Measurements from ENCODE around the gene MERTK.
"Not testable (repeated sequence)": the region's sequence is repeated elsewhere in the genome, so short reads cannot be mapped to it uniquely, and the experiment has no call there.

MERTK gene

DNA sequence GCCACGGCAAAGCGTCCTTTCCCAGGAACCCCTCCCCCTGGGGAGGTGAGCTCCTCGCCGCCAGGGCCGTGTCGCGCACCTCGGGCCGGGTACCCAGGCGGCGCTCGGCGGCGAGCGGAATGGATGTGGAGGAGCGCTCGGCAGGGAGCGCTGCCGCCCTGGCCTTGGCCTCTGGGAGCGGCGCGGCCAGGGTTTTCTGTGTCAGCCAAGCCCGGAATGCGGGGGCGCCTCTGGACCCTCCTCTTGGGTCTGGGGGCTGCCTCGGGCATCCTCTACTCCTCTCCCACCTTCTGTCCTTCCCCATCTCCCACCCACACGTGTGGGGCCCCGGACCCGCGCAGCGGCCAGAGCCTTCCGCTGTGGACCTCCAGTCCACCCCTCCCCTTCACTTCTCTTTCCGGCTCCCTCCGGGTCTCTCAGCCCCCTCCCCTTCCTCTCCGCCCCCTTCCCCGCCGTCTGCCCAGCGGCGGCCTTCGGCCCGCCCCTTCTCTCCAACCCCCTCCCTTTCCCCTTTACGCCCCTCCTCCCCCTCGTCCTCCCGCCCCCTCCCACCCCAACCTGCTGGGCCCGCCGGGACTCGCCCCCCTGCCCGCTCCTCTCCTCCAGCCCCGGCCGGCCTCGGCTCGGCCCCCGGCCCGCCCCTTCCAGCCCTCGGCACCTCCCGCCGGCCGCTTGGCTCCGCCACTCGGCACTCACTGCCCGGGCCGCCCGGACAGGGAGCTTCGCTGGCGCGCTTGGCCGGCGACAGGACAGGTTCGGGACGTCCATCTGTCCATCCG is at the start of gene MERTK:
Gene MERTK (plus strand): TSS at position 684 of the 779 bp plus-strand sequence. CDS start 129 bp downstream, outside the sequence.
- peak; percentile 41 for DNase-seq

DNA sequence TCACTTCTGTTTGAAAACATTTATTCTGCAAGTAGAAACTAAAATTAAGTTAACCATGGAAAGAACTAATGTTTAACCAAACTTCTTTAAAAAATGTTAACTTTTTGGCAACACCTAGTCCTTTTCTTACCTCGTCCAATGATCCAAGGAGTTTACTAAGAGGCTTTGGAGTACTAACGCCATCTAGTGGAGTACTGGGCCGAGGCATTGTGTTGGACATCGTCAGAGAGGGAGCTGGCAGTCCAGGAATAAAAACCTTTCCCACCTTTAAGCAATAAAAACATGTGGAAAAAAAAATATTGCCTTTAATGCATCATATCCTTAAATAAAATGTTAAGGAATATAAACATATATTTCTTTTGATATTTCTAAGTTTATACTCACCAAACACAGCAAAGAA is 47.8 kb upstream of the MERTK start:
- DNase-seq = not testable (repeated sequence)

DNA sequence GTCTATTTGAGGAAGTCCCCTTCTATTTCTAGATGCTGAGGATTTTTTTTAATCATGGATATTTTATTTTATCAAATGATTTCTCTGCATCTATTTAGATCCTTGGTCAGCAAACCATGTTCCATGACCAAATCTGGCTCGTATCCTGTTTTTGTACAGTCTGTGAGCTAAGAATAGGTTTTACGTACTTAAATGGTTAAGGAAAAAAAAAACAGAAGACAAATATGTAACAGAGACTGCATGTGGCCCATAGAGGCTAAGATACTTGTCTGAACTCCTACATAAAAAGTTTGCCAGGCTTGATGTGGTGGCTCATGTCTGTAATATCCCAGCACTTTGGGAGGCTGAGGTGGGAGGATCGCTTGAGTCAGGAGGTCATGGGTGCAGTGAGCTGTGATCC is 45.9 kb upstream of the MERTK start:
- not testable (repeated sequence) for DNase-seq

DNA sequence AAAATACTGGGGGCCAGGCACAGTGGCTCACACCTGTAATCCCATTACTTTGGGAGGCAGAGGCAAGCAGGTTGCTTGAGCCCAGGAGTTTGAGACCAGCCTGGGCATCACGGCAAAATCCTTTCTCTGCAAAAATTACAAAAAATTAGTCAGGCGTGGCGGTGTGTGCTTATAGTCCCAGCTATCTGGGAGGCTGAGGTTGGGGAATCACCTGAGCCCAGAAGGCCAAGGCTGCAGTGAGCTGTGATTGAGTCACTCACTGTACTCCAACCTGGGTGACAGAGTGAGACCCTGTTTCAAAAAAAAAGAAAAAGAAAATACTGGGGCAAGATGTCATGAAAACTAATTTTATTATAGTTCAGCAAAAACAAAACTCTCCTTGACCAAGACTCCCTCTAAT is 38.4 kb upstream of the MERTK start:
- not testable (repeated sequence) for DNase-seq

DNA sequence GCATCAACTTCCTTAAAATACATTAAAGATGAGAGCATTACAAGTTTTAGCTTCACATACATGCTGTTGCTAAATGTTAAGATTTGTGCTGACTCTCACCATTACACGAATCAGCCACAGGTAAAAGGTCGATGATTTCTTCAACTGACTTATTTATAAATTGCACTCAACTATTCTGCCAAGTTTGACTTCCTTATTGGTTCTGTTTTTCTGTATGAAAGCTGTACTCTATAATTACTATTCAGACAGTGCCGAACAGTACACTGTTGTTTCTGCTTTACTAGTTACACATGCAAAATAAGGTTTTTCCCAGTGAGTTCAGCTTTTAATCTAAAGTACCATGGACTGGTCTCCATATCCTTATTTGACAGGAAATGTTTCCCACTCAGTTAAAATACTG is 33.3 kb upstream of the MERTK start:
- DNase-seq = not testable (repeated sequence)

DNA sequence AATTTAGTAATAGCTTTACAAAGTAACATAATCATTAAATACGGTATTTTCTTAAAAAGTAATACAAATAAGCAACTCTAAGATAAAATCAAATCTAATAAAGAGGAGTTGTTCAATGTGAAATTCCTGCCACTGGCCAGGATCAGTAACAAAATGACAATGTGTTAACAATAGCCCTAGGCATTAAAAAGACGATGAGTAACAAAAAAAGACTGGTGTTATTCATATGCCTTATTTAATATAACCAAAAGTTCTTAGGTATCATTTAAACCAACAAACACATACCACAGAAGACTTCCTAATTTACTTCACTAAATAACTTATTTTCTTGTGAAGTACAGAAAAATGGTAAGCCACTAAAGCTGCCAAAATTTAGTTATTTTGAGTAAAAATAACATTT is 25.6 kb upstream of the MERTK start:
- not testable (repeated sequence) for DNase-seq

DNA sequence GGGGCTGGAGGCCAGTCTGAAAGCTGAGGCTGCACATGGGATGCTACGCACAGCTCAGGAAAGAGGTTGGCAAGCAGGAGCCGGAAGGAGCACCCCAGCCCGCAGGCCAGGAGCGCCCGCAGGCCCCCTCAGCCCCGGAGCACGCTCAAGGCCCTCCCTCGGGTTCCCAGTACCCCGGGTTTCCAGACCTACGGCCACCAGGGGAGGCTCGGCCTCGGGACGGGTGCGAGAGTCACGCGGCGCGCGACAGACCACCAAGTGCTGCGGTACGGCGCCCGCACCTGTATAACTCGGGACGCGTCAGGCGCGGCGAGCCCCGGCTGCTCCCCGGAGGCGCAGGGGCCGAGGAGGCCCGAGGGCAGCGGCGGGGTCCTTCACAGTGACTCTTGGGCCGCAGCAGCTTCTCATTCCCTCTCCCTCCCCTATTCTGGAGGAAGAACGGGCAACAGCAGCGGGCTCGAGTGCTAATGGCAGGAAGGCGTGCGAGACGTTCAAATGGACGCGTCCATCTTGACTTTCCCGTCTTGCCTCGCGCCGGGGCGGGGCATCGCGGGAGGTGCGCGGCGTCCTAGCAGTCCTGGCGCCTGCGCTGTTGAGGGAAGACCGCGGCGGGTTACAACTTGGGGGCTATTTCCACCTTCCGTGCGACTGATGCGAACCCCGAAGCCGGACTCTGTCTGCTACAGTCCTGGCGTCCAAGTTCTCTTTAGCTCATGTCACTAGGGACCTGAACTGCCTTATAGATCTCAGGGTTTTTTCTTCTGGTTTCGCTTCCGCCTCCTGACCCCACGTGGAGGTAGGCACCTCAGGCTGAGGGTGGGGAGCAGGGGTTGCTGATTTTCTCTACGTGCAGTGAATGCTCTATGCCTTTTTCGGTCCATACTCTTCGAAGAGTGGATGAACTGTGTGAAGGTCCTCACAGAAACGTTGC is 14.5 kb upstream of the MERTK start, which contains the start of gene ANAPC1:
Gene ANAPC1 (minus strand): TSS at position 533 of the 931 bp plus-strand sequence. CDS start 3,368 bp downstream, outside the sequence.
- DNase-seq = peak; percentile 62

DNA sequence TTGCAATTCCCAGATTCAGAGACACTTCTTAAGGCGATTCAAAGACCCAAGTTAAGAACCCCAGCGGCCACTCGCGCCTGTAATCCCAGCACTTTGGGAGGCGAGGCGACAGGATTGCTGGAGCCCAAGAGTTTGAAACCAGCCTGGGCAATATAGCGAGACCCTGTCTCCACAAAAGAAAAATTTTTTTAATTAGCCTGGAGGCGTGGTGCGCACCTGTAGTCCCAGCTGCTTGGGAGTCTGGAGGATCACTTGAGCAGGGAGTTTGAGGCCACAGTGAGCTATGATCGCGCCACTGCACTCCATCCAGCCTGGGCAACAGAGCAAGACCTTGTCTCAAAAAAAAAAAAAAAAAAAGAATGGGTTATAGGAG is 13.8 kb upstream of the MERTK start:
- no peak for DNase-seq

DNA sequence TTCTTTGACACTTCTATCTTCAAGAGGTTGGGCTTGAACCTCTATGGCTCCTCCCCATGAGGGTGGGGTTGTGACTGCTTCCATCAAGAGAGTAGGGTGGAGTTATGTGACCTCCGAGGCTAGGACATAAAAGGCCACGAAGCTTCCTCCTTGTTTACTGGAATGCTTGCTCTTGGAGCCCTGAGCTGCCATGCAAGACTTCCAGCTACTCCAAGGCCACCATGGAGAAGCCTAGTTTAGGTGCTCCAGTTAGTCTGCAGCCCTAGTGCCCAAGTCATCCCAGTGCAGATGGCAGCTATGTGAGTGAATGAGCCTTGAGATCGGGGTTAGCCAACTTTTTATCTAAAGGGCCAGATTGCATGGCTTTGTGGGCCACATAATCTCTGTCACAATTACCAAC is 2.4 kb upstream of the MERTK start:
- no peak for DNase-seq

DNA sequence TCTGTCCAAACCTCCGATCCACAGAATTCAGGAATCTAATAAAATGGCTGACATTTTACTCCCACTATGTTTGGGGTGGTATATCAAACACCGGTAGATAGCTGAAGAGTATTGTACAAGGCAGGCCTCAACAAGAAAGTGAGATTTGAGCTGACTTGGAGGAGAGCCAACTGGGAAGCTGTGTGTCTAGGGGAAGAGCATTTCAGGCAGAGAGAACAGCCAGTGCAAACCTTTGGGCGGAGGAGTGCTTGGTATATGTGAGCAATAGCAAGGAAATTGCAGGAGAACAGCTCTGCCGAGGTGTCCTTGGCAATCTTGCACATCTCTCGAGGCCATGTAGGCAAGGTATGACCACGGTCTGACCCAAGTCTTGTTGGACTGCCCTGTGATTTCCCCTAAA is 1.8 kb upstream of the MERTK start:
- DNase-seq = no peak

DNA sequence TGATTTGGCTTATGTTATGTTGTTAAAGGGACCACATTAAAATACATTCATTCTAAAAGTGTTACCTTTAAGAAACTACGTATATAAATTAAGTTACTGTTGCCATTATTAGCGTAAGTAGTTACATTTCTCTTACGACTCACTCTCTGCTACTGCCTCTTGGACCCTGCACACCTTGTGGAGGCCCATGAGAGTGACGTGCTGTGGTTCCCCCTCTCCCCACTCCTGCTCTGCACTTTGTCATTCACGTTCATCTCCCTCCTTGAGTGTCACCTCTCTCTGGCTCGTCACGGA is 830 bp upstream of the MERTK start:
- DNase-seq = no peak

DNA sequence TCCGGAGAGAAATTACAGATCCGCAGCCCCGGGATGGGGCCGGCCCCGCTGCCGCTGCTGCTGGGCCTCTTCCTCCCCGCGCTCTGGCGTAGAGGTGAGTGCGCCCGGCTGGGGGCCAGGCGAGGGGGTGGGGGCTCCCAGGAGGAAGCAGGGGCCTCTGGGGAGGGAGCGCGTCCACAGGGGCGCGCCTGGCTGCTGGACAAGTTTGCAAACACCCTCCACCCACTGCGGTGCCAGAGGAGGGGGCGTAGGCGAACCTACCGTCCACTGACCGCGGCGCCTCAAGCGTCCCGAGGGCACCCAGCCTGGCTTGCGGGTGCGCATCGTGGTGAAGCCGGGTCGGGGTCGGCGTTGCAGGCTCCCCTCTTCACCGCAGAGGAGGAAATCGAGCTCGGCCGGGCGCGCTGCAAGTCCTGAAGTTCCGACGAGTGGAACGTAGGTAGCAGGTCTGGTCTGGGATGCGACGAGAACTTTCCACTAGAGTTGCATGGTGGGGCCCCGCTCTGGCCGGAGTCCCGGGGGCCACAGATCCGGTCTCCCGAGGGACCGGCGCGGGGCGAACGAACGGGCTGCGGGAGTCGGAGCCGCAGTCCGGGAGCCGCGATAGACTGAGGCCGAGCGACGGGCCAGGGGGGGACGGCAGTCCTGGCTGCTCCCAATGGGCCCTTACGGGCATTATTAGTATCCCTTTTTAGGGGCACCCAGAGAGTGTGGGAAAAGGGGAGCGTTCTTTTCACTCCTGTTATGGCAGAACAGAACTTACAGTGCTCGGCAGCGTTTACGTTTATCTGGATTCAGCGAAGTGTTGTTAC is 502 bp downstream of the MERTK start:
- DNase-seq = no peak

DNA sequence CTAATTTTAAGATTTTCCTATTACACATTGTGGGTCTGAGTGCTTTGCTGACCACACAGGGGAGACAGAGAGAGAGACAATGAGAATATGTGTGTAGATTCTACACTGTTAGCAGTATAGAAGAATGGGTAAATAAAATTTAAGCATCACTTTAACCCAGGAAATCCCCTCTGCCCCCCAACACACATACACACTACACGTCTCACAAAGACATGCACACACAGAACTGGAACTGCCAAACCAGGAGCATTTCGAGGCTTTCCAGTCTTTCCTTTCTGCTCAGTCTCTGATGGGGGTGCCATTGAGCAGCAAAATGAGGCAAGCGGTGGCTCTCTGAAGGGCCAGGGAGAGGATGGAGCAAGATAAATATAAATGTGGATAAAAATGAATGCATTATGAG is 2.5 kb downstream of the MERTK start:
- DNase-seq = no peak

DNA sequence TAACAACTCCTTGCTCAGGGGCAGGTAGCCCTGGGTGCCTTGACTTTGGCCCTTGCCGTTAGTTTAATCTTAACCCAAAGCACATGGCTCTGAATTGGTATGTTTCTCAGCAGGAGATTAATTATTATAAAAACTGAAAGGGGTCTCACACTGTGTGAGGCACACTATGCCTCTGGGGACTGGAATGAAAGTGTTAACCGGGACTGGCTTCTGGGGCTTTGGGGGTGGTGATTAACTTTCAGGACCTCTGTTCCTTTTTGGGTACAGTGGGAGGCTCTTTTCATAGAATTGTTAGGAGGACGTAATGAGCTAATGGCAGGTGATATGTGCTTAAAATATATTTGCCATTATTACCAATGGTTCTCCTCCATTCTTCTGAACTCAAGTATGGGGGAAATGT is 5.1 kb downstream of the MERTK start:
- DNase-seq = no peak

DNA sequence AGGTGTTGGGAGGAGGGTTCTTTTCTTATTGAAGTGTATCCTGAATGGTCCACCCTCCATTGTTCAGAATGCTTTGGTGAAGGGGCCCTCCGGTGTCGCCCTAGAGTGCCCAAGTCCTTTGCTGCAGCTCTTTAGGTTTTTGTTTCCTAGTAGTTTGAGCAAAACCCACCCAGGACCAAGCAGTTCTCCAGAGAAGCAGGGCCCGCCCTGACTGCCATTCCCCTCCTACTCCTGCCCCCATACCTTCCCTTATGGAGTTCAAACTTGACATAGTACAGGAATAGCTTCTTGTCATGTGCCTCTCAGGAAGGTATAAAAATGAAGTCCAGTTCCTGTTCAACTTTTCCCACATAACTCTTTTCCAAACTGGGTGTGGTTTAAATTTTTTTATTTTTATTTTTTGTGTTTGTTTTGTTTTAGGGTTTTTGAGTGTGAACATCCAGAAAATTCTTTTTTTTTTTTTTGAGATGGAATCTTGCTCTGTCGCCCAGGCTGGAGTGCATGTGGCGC is 5.6 kb downstream of the MERTK start:
- no peak for DNase-seq

DNA sequence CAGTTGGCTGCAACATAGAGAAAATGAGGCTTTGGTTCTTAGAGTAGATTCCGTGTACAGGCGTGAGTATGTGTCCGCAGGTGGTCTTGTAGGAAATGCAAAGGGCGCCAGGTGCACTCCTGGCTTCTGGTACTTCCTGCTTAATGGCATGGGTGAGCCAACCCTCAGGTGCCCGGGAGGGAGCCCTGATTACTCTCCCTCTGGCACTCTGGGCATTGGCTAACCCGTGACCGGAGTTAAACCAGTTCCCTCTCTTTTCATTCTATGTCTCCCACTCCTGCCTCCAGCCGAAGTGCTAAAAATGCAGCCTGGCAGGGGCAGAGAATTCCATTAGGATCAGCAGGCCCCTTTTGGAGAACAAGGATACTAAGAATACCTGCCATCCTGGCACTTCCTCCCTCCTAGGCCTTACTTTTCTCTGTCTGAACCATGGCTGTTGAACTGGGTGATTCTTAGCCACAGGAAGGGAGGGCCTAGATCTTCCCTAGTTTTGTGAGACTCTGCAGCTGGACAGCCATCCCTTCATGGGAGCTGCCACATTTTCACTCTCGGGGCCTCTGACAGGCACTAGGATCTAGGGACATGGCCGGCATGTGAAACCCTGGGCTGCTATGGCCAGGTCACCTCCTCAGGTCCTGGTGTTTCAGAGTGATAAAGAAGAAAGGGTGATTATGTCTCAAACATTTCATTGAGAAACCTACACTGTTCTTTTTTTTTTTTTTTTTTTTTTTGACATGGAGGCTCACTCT is 6.5 kb downstream of the MERTK start:
- DNase-seq = no peak

DNA sequence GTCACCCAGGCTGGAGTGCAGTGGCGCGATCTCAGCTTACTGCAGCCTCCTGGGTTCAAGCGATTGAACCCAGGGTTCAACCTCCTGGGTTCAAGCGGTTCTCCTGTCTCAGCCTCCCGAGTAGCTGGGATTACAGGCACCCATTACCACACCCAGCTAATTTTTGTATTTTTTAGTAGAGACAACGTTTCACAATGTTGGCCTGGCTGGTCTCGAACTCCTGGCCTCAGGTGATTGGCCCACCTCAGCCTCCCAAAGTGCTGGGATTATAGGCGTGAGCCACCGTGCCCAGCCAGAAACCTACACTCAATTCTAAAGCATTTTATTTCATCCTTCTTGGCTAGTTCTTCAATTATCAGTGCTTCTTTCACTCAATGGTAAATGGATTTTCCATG is 7.1 kb downstream of the MERTK start:
- not testable (repeated sequence) for DNase-seq

DNA sequence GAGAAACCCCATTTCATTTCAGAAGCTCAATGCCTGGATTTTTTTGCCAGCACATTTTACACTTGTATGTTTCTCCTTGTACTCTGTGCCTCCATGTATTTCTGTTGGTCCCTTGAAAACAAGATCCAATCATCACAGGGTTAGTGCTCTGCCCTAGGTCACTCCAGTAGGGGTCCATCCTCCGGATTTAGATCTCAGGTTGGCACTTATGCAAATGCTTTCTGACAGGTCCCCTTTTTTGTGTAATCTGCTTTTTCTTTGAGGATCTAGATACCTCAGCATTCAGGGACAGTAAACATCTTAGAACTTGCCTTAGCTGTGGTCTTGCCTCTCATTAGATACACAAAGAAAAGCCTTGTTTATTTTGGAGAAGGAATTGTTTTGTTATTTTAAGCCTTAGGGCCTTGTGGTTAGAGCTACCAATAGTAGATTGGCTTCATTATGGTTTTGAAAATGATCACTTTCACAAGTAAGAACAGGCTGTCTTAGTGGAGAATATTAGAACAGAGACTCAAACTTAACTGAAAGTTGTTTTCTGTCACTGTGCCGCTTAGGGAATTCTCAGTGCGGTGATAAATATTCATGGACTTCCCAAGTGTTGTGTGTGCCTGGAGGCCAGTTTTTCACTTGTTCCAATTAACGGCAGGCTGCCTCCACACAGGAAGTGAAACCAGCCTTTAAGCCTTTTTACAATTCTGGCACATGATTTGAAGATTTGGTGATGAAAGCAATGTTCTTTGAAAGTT is 7.8 kb downstream of the MERTK start:
- no peak for DNase-seq

DNA sequence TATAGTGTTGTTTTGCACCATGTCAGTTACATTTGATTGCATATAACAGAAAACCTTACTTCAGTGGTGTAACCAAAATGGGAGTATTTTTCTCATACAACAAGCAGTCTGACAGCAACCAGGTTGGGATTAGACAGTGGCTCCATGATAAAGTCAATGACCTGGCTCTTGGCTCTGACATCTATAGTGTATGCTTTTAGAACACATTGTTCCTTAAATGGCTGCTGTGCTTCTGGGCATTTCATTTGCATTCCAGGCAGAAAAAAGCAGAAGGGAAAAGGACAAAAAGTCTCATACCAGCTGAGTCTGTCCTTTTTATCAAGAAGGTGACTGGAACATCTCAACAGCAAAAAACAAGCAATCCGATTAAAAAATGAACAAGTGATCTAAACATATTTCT is 10.2 kb downstream of the MERTK start:
- DNase-seq = no peak

DNA sequence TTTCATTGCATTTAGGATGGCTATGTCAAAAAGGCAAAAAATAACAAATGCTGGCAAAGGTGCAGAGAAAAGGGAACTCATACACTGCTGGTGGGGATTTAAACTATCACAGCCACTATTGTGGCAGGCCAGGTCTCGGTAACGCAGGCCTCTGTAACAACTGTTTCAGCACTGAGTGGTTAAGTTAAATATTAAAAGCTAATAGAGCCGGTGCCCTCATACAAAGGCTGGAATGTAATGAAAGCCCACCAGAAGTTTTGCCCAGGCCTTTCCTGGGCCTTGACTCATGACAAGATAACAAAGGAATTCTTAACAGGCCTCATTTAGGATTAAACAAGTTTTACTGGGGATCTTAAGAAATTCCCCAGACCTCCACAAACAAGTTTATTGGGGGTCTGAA is 10.7 kb downstream of the MERTK start:
- no peak for DNase-seq

DNA sequence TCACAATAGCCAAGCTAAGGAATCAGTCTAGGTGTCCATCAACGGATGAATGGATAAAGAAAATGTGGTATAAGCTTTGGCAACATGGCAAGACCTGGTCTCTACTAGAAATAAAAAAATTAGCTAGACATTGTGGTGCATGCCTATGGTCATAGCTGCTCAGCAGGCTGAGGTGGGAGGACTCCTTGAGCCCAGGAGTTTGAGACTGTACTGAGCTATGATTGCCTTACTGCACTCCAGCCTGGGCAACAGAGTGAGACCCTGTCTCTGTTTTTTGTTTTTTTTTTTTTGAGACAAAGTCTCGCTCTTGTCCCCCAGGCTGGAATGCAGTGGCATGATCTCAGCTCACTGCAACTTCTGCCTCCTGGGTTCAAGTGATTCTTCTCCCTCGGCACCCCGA is 11.6 kb downstream of the MERTK start:
- DNase-seq = not testable (repeated sequence)

Data from NCI-H446 treated with DMSO at 0.1 percent for 48 hours (cell line).